GM19438 (cell line): ENCODE data around the gene SNTG2.

Source experiments
- ATAC-seq: cut with Tn5 transposase; IDR thresholded peaks from one replicate; pipeline ENCODE4 v1.9.1; 2021; ENCODE audit warnings: low read depth; ENCODE audit not compliant: unreplicated experiment

SNTG2 gene

GRCh38 chr2:985317-985898, 34.8 kb downstream of the SNTG2 start:
- no peak for ATAC-seq

DNA sequence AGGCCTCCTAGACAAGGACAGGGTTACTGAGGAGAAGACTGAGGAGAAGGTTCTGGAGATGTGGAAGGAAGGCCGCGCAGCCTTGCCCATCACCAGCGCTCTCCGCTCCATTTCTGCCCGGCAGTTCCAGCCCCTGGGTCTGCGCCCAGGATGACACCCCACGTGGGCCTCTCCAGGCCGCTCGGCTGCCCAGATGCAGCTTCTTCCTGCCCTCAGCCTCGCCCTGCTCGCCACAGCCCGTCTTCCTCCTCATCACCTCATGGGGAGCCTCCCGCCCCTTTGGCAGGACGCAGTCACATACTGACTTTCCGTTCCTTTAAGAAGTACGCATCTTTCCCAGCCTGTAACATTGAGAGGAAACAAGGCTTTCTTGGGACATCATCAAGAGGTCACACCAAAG, 37.1 kb downstream of the SNTG2 start:
- ATAC-seq: no peak

DNA sequence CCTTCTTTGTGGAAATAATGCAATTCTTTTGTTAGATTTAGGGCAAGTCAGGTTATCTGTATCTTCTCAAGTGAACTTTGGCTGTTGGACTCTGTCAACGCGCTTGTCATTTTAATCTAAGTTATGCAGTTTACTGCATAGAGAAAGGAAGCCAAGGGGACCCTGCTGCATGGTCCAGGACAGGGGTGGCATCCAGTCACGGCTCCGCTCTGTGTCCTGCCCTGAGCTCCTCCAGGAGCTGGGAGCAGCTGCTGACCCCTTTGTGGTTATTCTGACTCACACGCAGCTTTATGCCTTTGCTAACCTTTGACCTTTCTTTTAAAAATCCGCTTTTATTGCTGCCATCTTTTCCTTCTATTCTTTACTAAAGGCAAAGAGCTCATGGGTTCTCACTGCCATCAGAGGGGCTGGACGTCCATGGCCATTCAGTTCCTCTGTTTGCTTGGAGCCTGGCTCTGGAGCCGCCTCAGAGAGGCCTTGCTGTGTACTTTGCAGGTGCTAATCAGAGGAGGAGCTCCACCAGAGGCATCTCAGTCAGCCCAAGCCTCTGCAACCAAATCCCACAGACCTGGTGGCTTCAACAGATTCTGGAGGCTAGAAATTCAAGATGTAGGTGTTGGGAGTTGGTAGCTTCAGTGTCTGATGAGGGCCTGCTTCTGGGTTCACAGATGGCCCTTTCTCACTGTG, 39.3 kb downstream of the SNTG2 start:
- no peak for ATAC-seq

- ATAC-seq: no peak
Measured at GRCh38 chr2:990970-991369, 40.3 kb downstream of the SNTG2 start.

- ATAC-seq: no peak
Measured at GRCh38 chr2:1002350-1002749, 51.7 kb downstream of the SNTG2 start.

GRCh38 chr2:1004398-1004797, 53.7 kb downstream of the SNTG2 start:
- no peak for ATAC-seq

DNA sequence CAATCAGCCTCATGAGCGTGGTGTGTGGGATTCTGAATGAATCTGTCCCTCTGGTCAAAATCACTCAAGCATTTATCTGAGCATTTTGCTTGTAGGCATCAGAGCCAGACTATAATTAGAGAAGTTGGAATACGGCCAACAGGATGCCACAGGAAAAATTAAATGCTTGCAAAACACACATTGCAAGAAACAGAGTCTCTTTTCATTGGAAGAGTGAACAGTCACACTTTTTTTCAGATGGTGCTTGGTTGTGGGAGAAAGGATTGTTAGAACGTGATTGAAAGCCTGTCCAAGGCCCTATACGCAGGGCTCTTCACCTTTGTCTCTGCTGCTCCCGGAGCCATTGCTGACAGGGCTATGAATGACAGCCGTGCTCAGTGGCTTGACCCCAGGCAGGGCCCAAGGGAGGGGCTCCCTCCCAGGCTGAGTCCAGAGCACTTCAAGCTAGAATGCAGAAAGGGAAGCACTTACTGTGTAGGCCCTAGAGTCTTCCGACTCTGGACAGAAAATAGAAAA, 59.8 kb downstream of the SNTG2 start:
- ATAC-seq: no peak

- ATAC-seq: no peak
Measured at GRCh38 chr2:1011006-1011405, 60.4 kb downstream of the SNTG2 start.

- no peak for ATAC-seq
Measured at GRCh38 chr2:1011985-1012384, 61.3 kb downstream of the SNTG2 start.

DNA sequence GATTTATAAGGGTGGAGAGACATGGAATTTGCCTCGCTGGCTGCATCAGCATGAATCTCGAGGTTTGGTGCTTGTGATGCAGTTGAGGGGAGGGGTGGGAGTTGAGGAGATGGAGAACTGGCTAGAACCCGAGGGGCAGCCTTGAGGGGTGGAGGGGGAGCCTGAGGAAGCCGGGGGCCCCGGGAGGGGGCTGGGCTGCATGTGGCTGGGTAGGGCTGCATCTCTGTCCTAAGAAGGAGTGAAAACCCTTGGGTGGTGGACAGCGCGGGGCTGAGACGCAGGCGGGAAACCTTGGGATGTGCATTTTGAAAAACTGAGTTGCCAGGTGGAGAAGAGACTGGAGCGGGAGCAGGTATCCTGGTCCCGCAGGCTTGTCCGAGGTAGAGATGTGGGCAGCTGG, 64.2 kb downstream of the SNTG2 start:
- no peak for ATAC-seq

GRCh38 chr2:1016500-1016899, 65.9 kb downstream of the SNTG2 start:
- no peak for ATAC-seq

- ATAC-seq: no peak
Measured at GRCh38 chr2:1017827-1018226, 67.2 kb downstream of the SNTG2 start.

DNA sequence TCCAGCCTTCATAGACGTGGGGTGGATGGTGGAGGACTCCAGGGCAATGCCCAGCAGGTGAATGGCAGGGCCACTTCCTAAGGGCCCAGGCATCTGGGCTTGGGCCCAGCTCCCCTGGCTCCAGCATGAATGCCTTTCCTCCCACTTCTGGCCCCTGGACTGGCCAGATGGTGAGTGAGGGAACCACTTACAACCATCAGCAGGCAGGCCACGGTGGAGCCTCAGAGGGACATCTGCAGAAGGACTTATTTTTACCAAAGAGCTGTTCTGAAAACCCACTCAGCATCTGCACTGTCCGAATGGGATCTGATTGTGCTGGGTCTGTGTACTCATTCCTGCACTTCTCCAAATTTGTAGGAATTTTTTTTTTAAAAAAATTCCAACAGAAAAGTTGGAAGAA, 69.6 kb downstream of the SNTG2 start:
- ATAC-seq: no peak

DNA sequence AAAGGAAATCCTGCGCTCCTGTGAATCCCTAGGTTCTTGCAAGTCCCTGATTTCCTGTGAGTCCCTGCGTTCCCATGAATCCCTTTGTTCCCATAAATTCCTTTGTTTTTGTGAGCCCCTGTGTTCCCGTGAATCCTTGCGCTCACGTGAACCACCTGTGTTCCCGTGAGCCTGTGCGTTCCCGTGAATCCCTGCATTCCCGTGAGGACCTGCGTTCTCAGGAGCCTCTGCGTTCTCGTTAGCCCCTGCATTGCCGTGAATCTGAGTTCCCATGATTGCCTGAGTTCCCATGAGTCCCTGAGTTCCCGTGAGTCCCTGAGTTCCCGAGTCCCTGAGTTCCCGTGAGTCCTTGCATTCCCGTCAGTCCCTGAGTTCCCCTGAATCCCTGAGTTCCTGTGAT, 71.5 kb downstream of the SNTG2 start:
- ATAC-seq: no peak

GRCh38 chr2:1024981-1025380, 74.3 kb downstream of the SNTG2 start:
- ATAC-seq: no peak

- ATAC-seq: no peak
Measured at GRCh38 chr2:1026141-1026540, 75.5 kb downstream of the SNTG2 start.

DNA sequence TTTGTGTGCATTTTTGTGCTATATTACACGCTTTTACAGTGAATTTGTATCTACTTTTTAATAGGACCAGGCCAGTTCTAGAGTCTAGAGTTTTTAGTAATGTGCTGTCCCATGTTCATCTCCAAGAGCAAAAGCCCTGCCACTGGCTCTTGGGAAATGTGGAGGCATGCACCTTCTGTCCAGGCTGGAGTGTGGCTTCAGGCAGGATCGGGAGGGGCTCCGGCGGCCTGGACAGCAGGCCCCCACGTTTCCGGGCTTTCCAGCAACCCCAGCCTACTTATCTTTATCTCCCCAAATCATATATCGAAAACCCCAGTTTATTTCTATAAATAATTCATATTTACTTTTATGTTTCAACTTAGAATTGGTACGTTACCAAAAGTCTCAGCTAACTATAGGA, 78.2 kb downstream of the SNTG2 start:
- no peak for ATAC-seq

DNA sequence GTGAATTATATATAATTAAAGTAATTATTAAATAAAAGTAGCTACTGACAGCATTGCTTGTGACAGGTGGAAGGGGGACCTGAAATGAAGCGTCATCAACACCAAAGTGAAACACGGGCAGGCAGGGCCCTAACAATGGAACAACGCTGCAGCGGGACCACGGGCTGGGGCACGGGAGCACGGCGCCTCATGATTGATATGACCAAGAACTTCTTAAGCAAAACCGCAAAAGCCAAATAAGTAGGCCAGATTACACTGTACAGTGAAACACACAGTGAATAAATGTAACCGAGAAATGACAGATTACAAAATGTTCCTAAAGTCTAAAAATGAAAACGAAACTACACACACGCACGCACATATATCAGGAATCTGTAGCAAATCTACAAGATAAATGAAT, 81.4 kb downstream of the SNTG2 start:
- ATAC-seq: no peak

DNA sequence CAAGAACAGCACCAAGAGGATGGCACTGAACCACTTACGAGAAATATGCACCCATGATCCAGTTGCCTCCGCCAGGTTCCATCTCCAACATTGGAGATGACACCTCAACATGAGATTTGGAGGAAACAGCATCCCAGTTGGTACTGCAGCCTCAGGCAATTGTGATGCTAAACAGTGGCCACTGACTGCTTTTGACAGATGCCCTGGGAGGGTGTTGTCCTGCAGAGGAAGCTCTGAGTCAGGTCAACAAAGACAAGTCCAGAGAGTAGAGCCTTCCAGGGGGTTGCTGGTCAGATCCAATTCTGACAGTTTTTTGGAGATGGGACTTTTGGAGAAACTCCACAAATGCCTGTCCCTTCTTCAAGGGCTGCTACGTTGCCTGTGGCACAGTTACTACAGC, 82.4 kb downstream of the SNTG2 start:
- ATAC-seq: no peak

DNA sequence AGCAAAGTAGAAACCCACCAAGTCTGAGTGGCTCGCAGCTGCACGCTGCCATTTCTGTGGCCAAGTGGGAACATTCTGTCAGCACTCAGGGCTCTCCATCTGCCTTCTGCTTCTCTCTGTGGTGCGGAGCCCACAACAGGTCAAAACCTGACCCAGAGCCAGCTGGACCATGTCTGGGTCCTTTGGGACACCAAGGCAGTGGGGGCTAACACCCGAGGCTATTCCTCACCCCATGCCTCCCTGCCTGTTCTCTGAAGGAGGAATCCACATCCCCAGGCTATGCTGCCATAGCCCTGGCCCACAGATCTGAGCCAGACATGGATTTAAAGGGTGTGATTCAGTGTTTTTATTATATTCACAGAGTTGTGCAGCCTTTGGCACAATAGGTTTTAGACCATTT, 86.4 kb downstream of the SNTG2 start:
- ATAC-seq: no peak

GRCh38 chr2:1039549-1039948, 88.9 kb downstream of the SNTG2 start:
- no peak for ATAC-seq

DNA sequence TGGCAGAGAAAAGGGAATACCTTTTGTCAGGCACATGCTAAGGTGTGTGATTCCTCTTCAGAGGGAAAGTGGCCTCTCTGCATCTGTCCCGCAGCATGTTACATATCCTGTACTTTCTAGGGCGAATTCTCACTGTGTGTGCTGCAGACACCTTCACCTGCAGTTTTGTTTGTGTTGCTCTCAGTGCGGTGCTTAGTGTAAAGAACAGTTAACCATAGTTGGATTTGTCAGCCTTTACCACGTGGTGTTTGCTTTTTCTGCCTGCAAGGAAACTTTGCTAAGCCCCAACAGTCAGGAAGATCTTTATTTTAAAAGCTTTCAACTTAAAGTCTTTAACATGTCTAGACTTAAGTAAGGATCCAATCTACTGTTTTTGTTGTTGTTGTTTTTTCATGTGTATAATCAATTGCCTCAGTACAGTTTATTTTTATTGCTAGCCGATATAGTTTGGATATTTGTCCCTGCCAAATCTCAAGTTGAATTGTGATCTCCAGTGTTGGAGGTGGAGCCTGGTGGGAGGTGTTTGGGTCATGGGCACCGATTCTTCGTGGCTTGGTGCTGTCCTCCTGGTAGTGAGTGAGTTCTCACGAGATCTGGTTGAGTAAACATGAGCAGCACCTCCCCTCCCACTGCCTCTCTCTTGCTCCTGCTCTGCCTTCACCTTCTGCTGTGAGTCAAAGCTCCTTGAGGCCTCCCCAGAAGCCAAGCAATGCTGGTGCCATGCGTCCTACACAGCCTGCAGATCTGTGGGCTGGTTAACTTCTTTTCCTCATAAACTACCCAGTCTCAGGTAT, 90.6 kb downstream of the SNTG2 start:
- no peak for ATAC-seq
